Uterus (tissue), 4 donors: Measurements from ENCODE around the gene PTPN13. TPM values are rescaled to one million over a fixed set of nuclear protein-coding genes. Genes with fewer than 3 reads are reported as not detected.

Experiments used
- DNase-seq, 2 donors: peaks; one replicate each; pipeline ENCODE4 v3.0.0-alpha.2; 2019 to 2020
- H3K27ac ChIP-seq, 2 donors: fragments of 200-600 bp; sonication (generic); 1 replicate in 1 of 2; 2 replicates in 1 of 2; pipeline ENCODE4 v1.5.1; 2016 to 2018
- H3K27me3 ChIP-seq, 2 donors: fragments of 200-600 bp; sonication (generic); one replicate each; pipeline ENCODE4 v1.5.1; 2018 to 2019; ENCODE audit warnings: control low read depth in 1 of 2
- H3K36me3 ChIP-seq, 2 donors: fragments of 200-600 bp; sonication (generic); one replicate each; pipeline ENCODE4 v1.5.1; 2019; ENCODE audit warnings: control low read depth in 1 of 2
- H3K4me1 ChIP-seq, 2 donors: fragments of 200-600 bp; sonication (generic); one replicate each; pipeline ENCODE4 v1.5.1; 2018 to 2019; ENCODE audit warnings: control low read depth in 1 of 2
- H3K4me3 ChIP-seq, 2 donors: fragments of 200-600 bp; sonication (generic); 1 replicate in 1 of 2; 2 replicates in 1 of 2; pipeline ENCODE4 v1.5.1; 2018 to 2019; ENCODE audit warnings: mild to moderate bottlenecking in 1 of 2
- H3K9me3 ChIP-seq, 2 donors: fragments of 200-600 bp; sonication (generic); one replicate each; pipeline ENCODE4 v1.5.1; 2019; ENCODE audit warnings: control low read depth in 1 of 2
- POLR2A ChIP-seq, 2 donors: fragments of 450-650 bp; IDR thresholded peaks; one replicate each; pipeline ENCODE4 v1.6.1; 2016; ENCODE audit warnings: antibody characterized with exemption in 2 of 2, mild to moderate bottlenecking in 1 of 2, moderate library complexity in 1 of 2
- intact Hi-C: fragments of 100-400 bp; cut with DNase I; formaldehyde crosslinking; loops from one replicate; pipeline ENCODE4 v1.15.1; 2023; ENCODE audit warnings: low total_unique reads
- total RNA-seq, 4 donors: library from RNA; depleted of rRNA in 3 of 4; stranded (reverse); fragments of >200 nt in 3 of 4; gene quantifications; one replicate each; pipeline versions ENCODE4 v1.1.0 to v1.2.4, GENCODE V29; 2014 to 2023
- TF ChIP-seq, protein P1 (sequence below), 4 experiments: fragments of 200-600 bp in 2 of 4; fragments of 450-650 bp in 2 of 4; sonication (generic) in 2 of 4; IDR thresholded peaks; one replicate each; pipeline ENCODE4 v1.5.1; 2016 to 2019; ENCODE audit warnings: antibody characterized with exemption in 4 of 4, mild to moderate bottlenecking in 2 of 4, moderate library complexity in 1 of 4
- donor health status: DM: yes; HTN: yes; CAD: no.

The PTPN13 gene
- total RNA-seq, 4 donors from 2014 or later: 24.3 to 79.2 (median 37.9) TPM

DNA sequence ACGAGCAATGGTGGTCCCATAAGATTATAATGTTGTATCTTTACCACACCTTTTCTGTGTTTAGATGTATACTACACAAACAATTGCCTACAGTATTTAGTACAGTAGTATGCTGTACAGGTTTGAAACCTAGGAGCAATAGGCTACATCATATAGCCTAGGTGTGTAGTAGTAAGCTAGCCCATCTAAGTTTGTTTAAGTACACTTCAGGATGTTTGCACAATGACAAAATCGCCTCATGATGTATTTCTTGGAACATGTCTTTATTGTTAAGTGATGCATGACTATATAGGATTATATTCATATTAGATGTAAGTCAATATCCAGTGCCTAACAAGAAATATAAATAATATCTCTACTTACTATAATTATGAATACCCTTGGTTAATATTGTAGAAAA is 150.5 kb downstream of the PTPN13 start:
- H3K27me3 ChIP-seq: no peaks in the 10 kb centered on the region
- intact Hi-C loops: no loop called here
- no peaks in the 10 kb centered on the region for H3K4me1 ChIP-seq
- H3K36me3 ChIP-seq: no peaks in the 10 kb centered on the region
- no peak overlapping the region for H3K4me3 ChIP-seq
- H3K27ac ChIP-seq: no peak overlapping the region
- TF ChIP-seq POLR2A (IDR thresholded peaks at IDR 0.05): no peak
- TF ChIP-seq, protein P1, sequence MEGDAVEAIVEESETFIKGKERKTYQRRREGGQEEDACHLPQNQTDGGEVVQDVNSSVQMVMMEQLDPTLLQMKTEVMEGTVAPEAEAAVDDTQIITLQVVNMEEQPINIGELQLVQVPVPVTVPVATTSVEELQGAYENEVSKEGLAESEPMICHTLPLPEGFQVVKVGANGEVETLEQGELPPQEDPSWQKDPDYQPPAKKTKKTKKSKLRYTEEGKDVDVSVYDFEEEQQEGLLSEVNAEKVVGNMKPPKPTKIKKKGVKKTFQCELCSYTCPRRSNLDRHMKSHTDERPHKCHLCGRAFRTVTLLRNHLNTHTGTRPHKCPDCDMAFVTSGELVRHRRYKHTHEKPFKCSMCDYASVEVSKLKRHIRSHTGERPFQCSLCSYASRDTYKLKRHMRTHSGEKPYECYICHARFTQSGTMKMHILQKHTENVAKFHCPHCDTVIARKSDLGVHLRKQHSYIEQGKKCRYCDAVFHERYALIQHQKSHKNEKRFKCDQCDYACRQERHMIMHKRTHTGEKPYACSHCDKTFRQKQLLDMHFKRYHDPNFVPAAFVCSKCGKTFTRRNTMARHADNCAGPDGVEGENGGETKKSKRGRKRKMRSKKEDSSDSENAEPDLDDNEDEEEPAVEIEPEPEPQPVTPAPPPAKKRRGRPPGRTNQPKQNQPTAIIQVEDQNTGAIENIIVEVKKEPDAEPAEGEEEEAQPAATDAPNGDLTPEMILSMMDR (IDR thresholded peaks at IDR 0.05): no peak
- H3K9me3 ChIP-seq: no peaks in the 10 kb centered on the region
- DNase-seq: no peak

DNA sequence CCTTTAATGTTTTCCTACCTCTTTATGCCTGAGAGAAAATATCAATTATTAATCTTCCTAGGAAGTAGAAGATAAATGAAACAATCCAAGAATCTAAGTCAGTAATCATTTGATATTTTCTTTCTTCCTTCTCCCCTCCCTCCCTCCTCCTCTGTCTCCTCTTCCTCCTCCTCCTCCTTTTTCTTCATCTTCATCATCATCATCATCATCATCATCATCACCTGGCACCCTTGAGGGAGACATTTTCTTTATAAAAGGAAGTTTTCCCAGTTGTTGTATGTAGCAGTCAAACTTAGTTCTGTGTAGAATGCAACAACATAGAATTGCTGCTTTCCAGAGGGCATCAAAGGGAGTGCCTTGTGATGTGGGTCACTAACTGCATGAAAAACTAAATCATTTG is 155.0 kb downstream of the PTPN13 start:
- Histone ChIP-seq H3K36me3 (no peaks in the 10 kb centered on the region), H3K9me3 (no peaks in the 10 kb centered on the region)
- no peak for TF ChIP-seq POLR2A (IDR thresholded peaks at IDR 0.05)
- TF ChIP-seq, protein P1 (IDR thresholded peaks at IDR 0.05): no peak

DNA sequence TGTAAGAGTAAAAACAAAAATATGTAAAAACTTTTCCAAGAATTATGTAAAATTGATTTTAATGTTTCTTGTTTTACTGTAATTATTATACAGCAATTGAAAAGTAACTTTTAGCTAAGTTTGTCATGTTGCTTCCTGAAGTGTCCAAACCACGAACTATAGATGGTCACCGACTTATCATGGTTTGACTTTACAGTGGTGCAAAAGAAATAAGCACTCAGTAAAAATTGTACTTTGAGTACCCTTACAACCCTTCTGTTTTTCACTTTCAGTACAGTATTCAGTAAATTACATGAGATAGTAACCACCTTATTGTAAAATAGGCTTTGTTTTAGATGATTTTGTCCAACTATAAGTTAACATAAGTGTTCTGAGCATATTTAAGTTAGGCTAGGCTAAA is 161.3 kb downstream of the PTPN13 start:
- Histone ChIP-seq H3K4me1 (no peaks in the 10 kb centered on the region), H3K27me3 (no peaks in the 10 kb centered on the region)
- intact Hi-C loops: no loop called here

More for the DNA sequence above, 155.0 kb downstream of the PTPN13 start:
- H3K27ac ChIP-seq: no peak overlapping the region
- no peaks in the 10 kb centered on the region for H3K4me1 ChIP-seq
- H3K27me3 ChIP-seq: no peaks in the 10 kb centered on the region
- no peak overlapping the region for H3K4me3 ChIP-seq
- intact Hi-C loops: no loop called here
- no peak for DNase-seq

DNA sequence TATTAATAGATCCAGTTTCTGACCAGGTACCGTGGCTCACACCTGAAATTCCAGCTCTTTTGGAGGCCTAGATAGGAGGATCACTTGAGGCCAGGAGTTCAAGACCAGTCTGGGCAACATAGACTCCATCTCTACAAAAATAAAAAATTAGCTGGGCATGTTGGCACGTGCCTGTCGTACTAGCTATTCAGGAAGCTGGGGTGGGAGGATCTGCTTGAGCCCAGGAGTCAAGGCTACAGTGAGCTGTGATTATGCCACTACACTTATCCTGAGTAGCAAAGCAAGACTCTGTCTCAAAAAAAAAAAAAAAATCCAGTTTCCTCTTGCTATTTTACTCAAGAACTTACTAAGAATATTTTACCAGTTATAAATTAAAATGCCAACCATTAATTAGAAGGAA is 163.4 kb downstream of the PTPN13 start:
- intact Hi-C loops: no loop called here
- Histone ChIP-seq H3K4me3 (no peak overlapping the region), H3K27me3 (no peaks in the 10 kb centered on the region), H3K36me3 (peaks cover 0 to 3% of the 10 kb centered on the region in 2 donors), H3K4me1 (no peaks in the 10 kb centered on the region), H3K9me3 (no peaks in the 10 kb centered on the region), H3K27ac (no peak overlapping the region)
- TF ChIP-seq, protein P1 (IDR thresholded peaks at IDR 0.05): no peak
- TF ChIP-seq POLR2A (IDR thresholded peaks at IDR 0.05): no peak
- no peak for DNase-seq

More for the DNA sequence above, 161.3 kb downstream of the PTPN13 start:
- H3K4me3 ChIP-seq: no peak overlapping the region
- no peak overlapping the region for H3K27ac ChIP-seq
- peaks cover 0 to 3% of the 10 kb centered on the region in 2 donors for H3K36me3 ChIP-seq
- TF ChIP-seq POLR2A (IDR thresholded peaks at IDR 0.05): no peak
- TF ChIP-seq, protein P1 (IDR thresholded peaks at IDR 0.05): no peak
- H3K9me3 ChIP-seq: no peaks in the 10 kb centered on the region
- no peak for DNase-seq

DNA sequence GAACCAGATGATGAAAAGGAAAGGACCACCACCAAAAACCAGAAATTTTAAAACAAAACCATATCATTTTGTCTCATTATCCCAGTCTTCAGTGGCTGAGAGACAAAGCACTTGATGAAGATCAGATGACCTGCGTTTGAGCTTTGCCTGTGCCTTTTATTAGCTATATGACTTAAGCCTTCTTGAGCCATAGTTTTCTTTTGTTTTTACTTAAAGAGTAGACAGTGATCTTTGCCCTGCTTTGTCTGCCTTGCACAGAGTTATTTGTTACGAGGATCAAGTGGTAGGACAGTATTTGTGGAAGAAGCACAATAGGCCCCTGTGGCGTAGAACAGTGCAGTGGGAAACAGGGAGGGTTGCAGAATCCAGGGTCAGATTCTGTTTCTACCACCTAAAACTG is 165.2 kb downstream of the PTPN13 start:
- intact Hi-C loops: no loop called here

More for the DNA sequence above, 165.2 kb downstream of the PTPN13 start:
- TF ChIP-seq, protein P1 (IDR thresholded peaks at IDR 0.05): no peak
- no peak for TF ChIP-seq POLR2A (IDR thresholded peaks at IDR 0.05)
- no peak for DNase-seq
- Histone ChIP-seq H3K36me3 (peaks cover 0 to 3% of the 10 kb centered on the region in 2 donors), H3K9me3 (no peaks in the 10 kb centered on the region), H3K4me3 (no peak overlapping the region), H3K27me3 (no peaks in the 10 kb centered on the region), H3K27ac (no peak overlapping the region), H3K4me1 (no peaks in the 10 kb centered on the region)
